T-cell (primary cell): Measurements from ENCODE around the gene DHX15. TPM values are rescaled to one million over a fixed set of nuclear protein-coding genes. Genes with fewer than 3 reads are reported as not detected.
A peak's percentile ranks its signal among the peaks of the same experiment; 100 is the strongest.

Experiments
- ATAC-seq, 4 experiments: fragments of 200-7000 bp in 3 of 4; fragments of 150-1000 bp in 1 of 4; cut with Tn5 transposase; replicated peaks in 1 of 4; 1 replicate in 3 of 4; 2 replicates in 1 of 4; pipeline ENCODE4 v1.10.0; 2021; ENCODE audit warnings: moderate library complexity in 3 of 4, mild to moderate bottlenecking in 2 of 4, moderate number of reproducible peaks in 1 of 4
- CTCF ChIA-PET, 2 donors: fragments of 300-600 bp; sonication (Branson Sonifier 250); formaldehyde crosslinking; loops; one replicate each; lab custom pipeline; 2022; ENCODE audit warnings: antibody characterized with exemption in 2 of 2; lab: Charles Lee
- POLR2A ChIA-PET, 2 donors: fragments of 300-600 bp; sonication (Branson Sonifier 250); formaldehyde crosslinking; loops; one replicate each; lab custom pipeline; 2022; ENCODE audit warnings: antibody characterized with exemption in 2 of 2; lab: Charles Lee
- DNase-seq, 35 experiments: peaks; one replicate each; pipeline versions ENCODE4 v3.0.0 to v3.0.0-alpha.2; 2013 to 2023
- H3K27ac ChIP-seq: one replicate; pipeline ENCODE4 v1.5.1; 2013; ENCODE audit warnings: low read length
- H3K27me3 ChIP-seq, 2 experiments: replicated peaks in 1 of 2; 1 replicate in 1 of 2; 2 replicates in 1 of 2; pipeline versions ENCODE4 v1.6.1 to v1.7.0; 2013; ENCODE audit warnings: low read length in 1 of 2, mixed read lengths in 1 of 2; ENCODE audit not compliant: control insufficient read depth in 2 of 2, insufficient read depth in 2 of 2; ENCODE audit errors: extremely low read depth in 1 of 2
- H3K36me3 ChIP-seq, 2 donors: 1 replicate in 1 of 2; 2 replicates in 1 of 2; pipeline versions ENCODE4 v1.6.1 to v1.7.0; 2013; ENCODE audit warnings: low read length in 1 of 2; ENCODE audit not compliant: control insufficient read depth in 2 of 2, insufficient read depth in 1 of 2; ENCODE audit errors: extremely low read depth in 1 of 2
- H3K4me1 ChIP-seq, 2 experiments: 1 replicate in 1 of 2; 2 replicates in 1 of 2; pipeline versions ENCODE4 v1.6.1 to v1.7.0; 2013; ENCODE audit warnings: low read length in 2 of 2, mixed read lengths in 1 of 2; ENCODE audit not compliant: insufficient read depth in 2 of 2, control insufficient read depth in 1 of 2; ENCODE audit errors: extremely low read depth in 1 of 2
- H3K4me3 ChIP-seq, 2 donors: 1 replicate in 1 of 2; 2 replicates in 1 of 2; pipeline versions ENCODE4 v1.5.1 to v1.7.0; 2013; ENCODE audit warnings: mild to moderate bottlenecking in 2 of 2, low read length in 1 of 2, moderate library complexity in 1 of 2; ENCODE audit not compliant: control insufficient read depth in 1 of 2; ENCODE audit errors: extremely low read depth in 1 of 2
- H3K9me3 ChIP-seq: 2 replicates; pipeline ENCODE4 v1.7.0; 2013
- H3K27ac Mint-ChIP-seq, 2 donors: one replicate each; pipeline ENCODE4 v1.8.0; 2020 to 2021; ENCODE audit warnings: mild to moderate bottlenecking in 2 of 2, mixed read lengths in 2 of 2
- H3K27me3 Mint-ChIP-seq, 2 donors: one replicate each; pipeline ENCODE4 v1.8.0; 2021 to 2022; ENCODE audit warnings: mixed read lengths in 2 of 2
- H3K36me3 Mint-ChIP-seq: one replicate; pipeline ENCODE4 v1.8.0; 2021; ENCODE audit warnings: mixed read lengths
- H3K4me1 Mint-ChIP-seq, 3 donors: one replicate each; pipeline ENCODE4 v1.8.0; 2020 to 2022; ENCODE audit warnings: mixed read lengths in 3 of 3, mild to moderate bottlenecking in 1 of 3
- H3K4me3 Mint-ChIP-seq, 3 donors: one replicate each; pipeline ENCODE4 v1.8.0; 2020 to 2022; ENCODE audit warnings: mild to moderate bottlenecking in 3 of 3, mixed read lengths in 3 of 3, moderate library complexity in 3 of 3
- H3K9me3 Mint-ChIP-seq, 3 donors: one replicate each; pipeline ENCODE4 v1.8.0; 2020 to 2022; ENCODE audit warnings: mixed read lengths in 3 of 3
- WGBS: methylation state at CpG from one replicate; pipeline ENCODE4 v1.1.5; 2013; ENCODE audit warnings: missing lambda C conversion rate; ENCODE audit not compliant: insufficient coverage; 5-methylcytosine and 5-hydroxymethylcytosine counted together
- total RNA-seq, 35 experiments: library from RNA in 6 of 35; stranded (reverse) in 6 of 35; fragments of 120-200 nt in 1 of 35; gene quantifications; one replicate each; pipeline versions ENCODE4 v1.2.1 to v1.2.4 and lab custom pipeline; 2013 to 2026

DHX15 gene
- total RNA-seq, 5 donors from 2014 or later (not counting 1 experiment from before 2014, with no cell fraction given) = 116 to 174 (median 121) TPM

GRCh38 chr4:24559032-24559821 is 25.1 kb downstream of the DHX15 start:
- ChIA-PET POLR2A (interaction anchor here in 1 of 2 donors (0.6 kb wide), 1 partner anchor 748 kb away, joined by 3 read pairs; no protein-coding TSS in a partner anchor), CTCF (interaction anchor here in 1 of 2 donors (0.6 to 1.3 kb wide), 2 partner anchors 9 to 36 kb away, joined by 3 to 5 read pairs; no protein-coding TSS in a partner anchor)
- Histone ChIP-seq H3K9me3 (no peaks in the 10 kb centered on the region), H3K27ac (no peak overlapping the region), H3K27me3 (no peaks in the 10 kb centered on the region), H3K36me3 (peaks cover 4 to 25% of the 10 kb centered on the region in 2 donors), H3K4me3 (no peak overlapping the region), H3K4me1 (peaks cover 3 to 27% of the 10 kb centered on the region in 2 experiments)
- peak overlapping the region in 2 of 3 donors; percentile 26 to 58 for H3K4me3 Mint-ChIP-seq
- H3K4me1 Mint-ChIP-seq = peaks cover 79 to 86% (median 84%) of the 10 kb centered on the region in 3 donors
- H3K27me3 Mint-ChIP-seq = no peaks in the 10 kb centered on the region
- peak overlapping the region in 1 of 2 donors; percentile 68 for H3K27ac Mint-ChIP-seq
- H3K36me3 Mint-ChIP-seq = peaks cover 52% of the 10 kb centered on the region
- H3K9me3 Mint-ChIP-seq = peaks cover 0 to 5% (median 2%) of the 10 kb centered on the region in 3 donors
- DNase-seq = no peak
- WGBS = no CpG with 5 or more reads among the region's 3 CpGs
- ATAC-seq = no peak

GRCh38 chr4:24557026-24558025 is 27.0 kb downstream of the DHX15 start:
- Mint-ChIP-seq H3K27me3 (no peaks in the 10 kb centered on the region), H3K36me3 (peaks cover 44% of the 10 kb centered on the region), H3K27ac (peak overlapping the region; percentile 18 to 56), H3K9me3 (peaks cover 0 to 5% (median 2%) of the 10 kb centered on the region in 3 donors), H3K4me3 (peak overlapping the region; percentile 44 to 58 (median 52)), H3K4me1 (peaks cover 70 to 79% (median 73%) of the 10 kb centered on the region in 3 donors)
- CTCF ChIA-PET = interaction anchor here (0.6 to 1.1 kb wide), 4 partner anchors 13 to 340 kb away, joined by 3 read pairs; no protein-coding TSS in a partner anchor
- no peaks in the 10 kb centered on the region for H3K9me3 ChIP-seq
- WGBS = no CpG with 5 or more reads among the region's 8 CpGs
- no peaks in the 10 kb centered on the region for H3K27me3 ChIP-seq
- peaks cover 6 to 27% of the 10 kb centered on the region in 2 experiments for H3K4me1 ChIP-seq
- no peak overlapping the region for H3K4me3 ChIP-seq
- DNase-seq (peak in 1 of 35 experiments; percentile 16), ATAC-seq (peak; percentile 48 to 82 (median 78))
- POLR2A ChIA-PET = interaction anchor here (0.6 to 1.0 kb wide), 2 partner anchors 18 to 605 kb away, joined by 3 to 8 read pairs; no protein-coding TSS in a partner anchor
- H3K36me3 ChIP-seq = peaks cover 4 to 36% of the 10 kb centered on the region in 2 donors
- H3K27ac ChIP-seq = no peak overlapping the region

- Histone ChIP-seq H3K27ac (no peak overlapping the region), H3K36me3 (peaks cover 0 to 33% of the 10 kb centered on the region in 2 donors), H3K27me3 (no peaks in the 10 kb centered on the region), H3K4me3 (no peak overlapping the region), H3K9me3 (no peaks in the 10 kb centered on the region), H3K4me1 (peaks cover 2 to 6% of the 10 kb centered on the region in 2 experiments)
- DNase-seq (peak in 1 of 35 experiments; percentile 15), ATAC-seq (no peak)
- no peak overlapping the region for H3K4me3 Mint-ChIP-seq
- ChIA-PET CTCF (interaction anchor here (0.5 to 1.8 kb wide), 8 partner anchors 9 to 245 kb away, joined by 3 to 10 read pairs (median 4); partner anchors contain the start of gene DHX15 (in 1 of the 2)), POLR2A (no interaction called here)
- H3K4me1 Mint-ChIP-seq = peaks cover 41 to 57% (median 47%) of the 10 kb centered on the region in 3 donors
- H3K27ac Mint-ChIP-seq = no peak overlapping the region
- H3K27me3 Mint-ChIP-seq = no peaks in the 10 kb centered on the region
- peaks cover 47% of the 10 kb centered on the region for H3K36me3 Mint-ChIP-seq
- no peaks in the 10 kb centered on the region for H3K9me3 Mint-ChIP-seq
- WGBS = no CpG with 5 or more reads among the region's 2 CpGs
These were observed 32.7 kb downstream of the DHX15 start for GRCh38 chr4:24551492-24552289.

- H3K27me3 Mint-ChIP-seq = no peaks in the 10 kb centered on the region
- H3K36me3 Mint-ChIP-seq = peaks cover 41% of the 10 kb centered on the region
- DNase-seq (no peak), ATAC-seq (no peak)
- H3K36me3 ChIP-seq = peaks cover 0 to 32% of the 10 kb centered on the region in 2 donors
- CTCF ChIA-PET = interaction anchor here (0.6 to 1.8 kb wide), 10 partner anchors 8 to 121 kb away, joined by 3 to 10 read pairs (median 4); partner anchors contain the start of gene DHX15 (in 1 of the 2)
- H3K27ac Mint-ChIP-seq = peak overlapping the region in 1 of 2 donors; percentile 27
- H3K4me3 ChIP-seq = no peak overlapping the region
- no peak overlapping the region for H3K27ac ChIP-seq
- peaks cover 5 to 6% of the 10 kb centered on the region in 2 experiments for H3K4me1 ChIP-seq
- H3K4me3 Mint-ChIP-seq = no peak overlapping the region
- H3K9me3 Mint-ChIP-seq = no peaks in the 10 kb centered on the region
- H3K9me3 ChIP-seq = no peaks in the 10 kb centered on the region
- POLR2A ChIA-PET = no interaction called here
- peaks cover 35 to 52% (median 42%) of the 10 kb centered on the region in 3 donors for H3K4me1 Mint-ChIP-seq
- 100% methylated on average over 1 of the region's 6 CpGs for WGBS
- no peaks in the 10 kb centered on the region for H3K27me3 ChIP-seq
These were observed 33.7 kb downstream of the DHX15 start for GRCh38 chr4:24550441-24551175.

- no peaks in the 10 kb centered on the region for H3K27me3 ChIP-seq
- H3K9me3 ChIP-seq = no peaks in the 10 kb centered on the region
- peaks cover 4 to 13% of the 10 kb centered on the region in 2 experiments for H3K4me1 ChIP-seq
- WGBS = 100% methylated on average over 8 of the region's 11 CpGs
- H3K36me3 ChIP-seq = peaks cover 0 to 16% of the 10 kb centered on the region in 2 donors
- H3K27ac ChIP-seq = no peak overlapping the region
- Mint-ChIP-seq H3K36me3 (peaks cover 38% of the 10 kb centered on the region), H3K4me3 (no peak overlapping the region), H3K4me1 (peaks cover 37 to 59% (median 52%) of the 10 kb centered on the region in 3 donors), H3K9me3 (no peaks in the 10 kb centered on the region), H3K27ac (no peak overlapping the region), H3K27me3 (no peaks in the 10 kb centered on the region)
- ChIA-PET POLR2A (interaction anchor here in 1 of 2 donors (0.6 kb wide), 1 partner anchor 696 kb away, joined by 5 read pairs; no protein-coding TSS in a partner anchor), CTCF (no interaction called here)
- no peak overlapping the region for H3K4me3 ChIP-seq
- ATAC-seq = no peak
- no peak for DNase-seq
These were observed 36.4 kb downstream of the DHX15 start for GRCh38 chr4:24547979-24548378.
